Measurements from ENCODE around the gene GNG11. TPM values are rescaled to one million over a fixed set of nuclear protein-coding genes. Genes with fewer than 3 reads are reported as not detected.

GNG11 gene
- total RNA-seq, 1 experiment from 2014 or later: 7.0 TPM

DNA sequence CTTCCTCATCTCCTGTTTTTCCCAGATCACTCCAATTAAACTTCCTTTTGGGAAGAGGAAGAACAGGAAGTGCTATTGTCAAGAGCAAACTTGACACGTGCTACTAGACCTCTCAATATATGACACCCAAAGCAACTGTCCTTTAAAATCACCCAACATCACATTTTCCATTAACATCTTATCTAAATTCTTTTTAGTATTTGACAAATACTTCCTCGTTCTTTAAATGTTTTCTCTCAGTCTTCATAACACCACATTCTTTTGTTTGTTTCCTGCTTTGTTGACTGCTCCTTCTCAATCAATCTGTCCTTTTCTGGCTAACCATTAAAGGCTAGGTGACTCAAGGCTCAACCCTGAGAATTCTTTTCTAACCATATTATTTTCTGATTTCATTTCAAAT is 23.9 kb upstream of the GNG11 start:
- no peaks in the 10 kb centered on the region for H3K4me1 ChIP-seq (ENCODE audit: control insufficient read depth, insufficient read depth, low read length)
- peaks cover 3% of the 10 kb centered on the region; the same call in 1 of the 2 replicates for H3K27me3 ChIP-seq (ENCODE audit: control insufficient read depth, insufficient read depth, low read length)
- POLR2A ChIA-PET: no interaction called here
- CTCF ChIA-PET: no interaction called here
- ATAC-seq: no peak
- no peaks in the 10 kb centered on the region for H3K9me3 ChIP-seq (ENCODE audit: control insufficient read depth, insufficient read depth, low read depth, low read length)
- no peak for TF ChIP-seq TCF7L2 (IDR thresholded peaks at IDR 0.05; ENCODE audit: low read depth, low read length)
- no peak for TF ChIP-seq POLR2AphosphoS5 (IDR thresholded peaks at IDR 0.05; ENCODE audit: low read depth, low read length)
- TF ChIP-seq, protein P1, sequence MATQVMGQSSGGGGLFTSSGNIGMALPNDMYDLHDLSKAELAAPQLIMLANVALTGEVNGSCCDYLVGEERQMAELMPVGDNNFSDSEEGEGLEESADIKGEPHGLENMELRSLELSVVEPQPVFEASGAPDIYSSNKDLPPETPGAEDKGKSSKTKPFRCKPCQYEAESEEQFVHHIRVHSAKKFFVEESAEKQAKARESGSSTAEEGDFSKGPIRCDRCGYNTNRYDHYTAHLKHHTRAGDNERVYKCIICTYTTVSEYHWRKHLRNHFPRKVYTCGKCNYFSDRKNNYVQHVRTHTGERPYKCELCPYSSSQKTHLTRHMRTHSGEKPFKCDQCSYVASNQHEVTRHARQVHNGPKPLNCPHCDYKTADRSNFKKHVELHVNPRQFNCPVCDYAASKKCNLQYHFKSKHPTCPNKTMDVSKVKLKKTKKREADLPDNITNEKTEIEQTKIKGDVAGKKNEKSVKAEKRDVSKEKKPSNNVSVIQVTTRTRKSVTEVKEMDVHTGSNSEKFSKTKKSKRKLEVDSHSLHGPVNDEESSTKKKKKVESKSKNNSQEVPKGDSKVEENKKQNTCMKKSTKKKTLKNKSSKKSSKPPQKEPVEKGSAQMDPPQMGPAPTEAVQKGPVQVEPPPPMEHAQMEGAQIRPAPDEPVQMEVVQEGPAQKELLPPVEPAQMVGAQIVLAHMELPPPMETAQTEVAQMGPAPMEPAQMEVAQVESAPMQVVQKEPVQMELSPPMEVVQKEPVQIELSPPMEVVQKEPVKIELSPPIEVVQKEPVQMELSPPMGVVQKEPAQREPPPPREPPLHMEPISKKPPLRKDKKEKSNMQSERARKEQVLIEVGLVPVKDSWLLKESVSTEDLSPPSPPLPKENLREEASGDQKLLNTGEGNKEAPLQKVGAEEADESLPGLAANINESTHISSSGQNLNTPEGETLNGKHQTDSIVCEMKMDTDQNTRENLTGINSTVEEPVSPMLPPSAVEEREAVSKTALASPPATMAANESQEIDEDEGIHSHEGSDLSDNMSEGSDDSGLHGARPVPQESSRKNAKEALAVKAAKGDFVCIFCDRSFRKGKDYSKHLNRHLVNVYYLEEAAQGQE (IDR thresholded peaks at IDR 0.05; ENCODE audit: insufficient read depth in 1 of 2, low read depth in 2 of 2, low read length in 1 of 2): no peak
- TF ChIP-seq, protein P2, sequence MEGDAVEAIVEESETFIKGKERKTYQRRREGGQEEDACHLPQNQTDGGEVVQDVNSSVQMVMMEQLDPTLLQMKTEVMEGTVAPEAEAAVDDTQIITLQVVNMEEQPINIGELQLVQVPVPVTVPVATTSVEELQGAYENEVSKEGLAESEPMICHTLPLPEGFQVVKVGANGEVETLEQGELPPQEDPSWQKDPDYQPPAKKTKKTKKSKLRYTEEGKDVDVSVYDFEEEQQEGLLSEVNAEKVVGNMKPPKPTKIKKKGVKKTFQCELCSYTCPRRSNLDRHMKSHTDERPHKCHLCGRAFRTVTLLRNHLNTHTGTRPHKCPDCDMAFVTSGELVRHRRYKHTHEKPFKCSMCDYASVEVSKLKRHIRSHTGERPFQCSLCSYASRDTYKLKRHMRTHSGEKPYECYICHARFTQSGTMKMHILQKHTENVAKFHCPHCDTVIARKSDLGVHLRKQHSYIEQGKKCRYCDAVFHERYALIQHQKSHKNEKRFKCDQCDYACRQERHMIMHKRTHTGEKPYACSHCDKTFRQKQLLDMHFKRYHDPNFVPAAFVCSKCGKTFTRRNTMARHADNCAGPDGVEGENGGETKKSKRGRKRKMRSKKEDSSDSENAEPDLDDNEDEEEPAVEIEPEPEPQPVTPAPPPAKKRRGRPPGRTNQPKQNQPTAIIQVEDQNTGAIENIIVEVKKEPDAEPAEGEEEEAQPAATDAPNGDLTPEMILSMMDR (IDR thresholded peaks at IDR 0.05): no peak
- no peak for TF ChIP-seq SIN3A (IDR thresholded peaks at IDR 0.05; ENCODE audit: borderline replicate concordance, insufficient read depth, low read depth, low read length)
- no TSS peak for BruUV-seq (replicated peaks)
- no peak overlapping the region for H3K4me3 ChIP-seq (ENCODE audit: low read depth in 2 of 2, low read length in 2 of 2)
- H3K36me3 ChIP-seq (ENCODE audit: control insufficient read depth, insufficient read depth, low read length): no peaks in the 10 kb centered on the region
- in situ Hi-C loops (cut with HindIII; ENCODE audit: low pct_unique_long_range_greater_than_20kb, low sequenced_read_pairs): no loop called here
- intact Hi-C loops (cut with micrococcal nuclease; ENCODE audit: unreplicated experiment): no loop called here
- no peak overlapping the region for H3K27ac ChIP-seq (ENCODE audit: low read length)
- DNase-seq (ENCODE audit: low read depth, low spot score): no peak

DNA sequence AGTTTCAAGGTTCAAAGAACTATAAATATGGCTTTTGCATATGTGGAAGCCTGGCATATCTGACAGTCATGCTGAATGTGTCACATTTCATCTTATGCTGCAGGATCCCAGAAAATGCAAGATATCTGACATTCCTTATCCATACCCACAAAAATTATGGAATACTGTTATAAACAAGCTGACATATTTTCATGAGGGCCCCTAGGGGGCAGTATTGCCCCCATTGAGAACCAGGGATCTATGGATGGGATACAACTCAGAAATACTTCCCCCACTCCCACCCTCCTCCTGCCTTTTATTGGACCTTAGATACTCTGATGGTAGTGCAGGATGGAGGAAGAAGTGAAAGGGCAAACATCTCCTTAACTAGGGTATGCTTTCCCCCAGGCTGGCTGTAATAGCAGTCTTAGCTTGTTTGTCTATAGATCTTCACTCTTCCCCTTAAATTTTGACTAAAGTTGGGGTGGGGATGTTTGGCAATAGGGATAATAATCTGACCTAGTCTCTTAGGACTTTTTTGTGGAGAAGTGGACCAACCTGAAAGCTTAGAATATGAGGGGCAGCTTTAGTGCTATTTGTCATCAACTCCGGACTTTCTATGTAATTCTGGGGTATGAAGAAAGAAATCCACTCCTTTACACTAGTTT is 18.6 kb upstream of the GNG11 start:
- ChIA-PET CTCF (interaction anchor here (0.6 to 0.8 kb wide), 2 partner anchors 18 to 31 kb away, joined by 3 read pairs; no protein-coding TSS in a partner anchor), POLR2A (no interaction called here)
- Histone ChIP-seq H3K27me3 (ENCODE audit: control insufficient read depth, insufficient read depth, low read length) (peaks cover 3% of the 10 kb centered on the region; the same call in 1 of the 2 replicates), H3K4me1 (ENCODE audit: control insufficient read depth, insufficient read depth, low read length) (no peaks in the 10 kb centered on the region), H3K36me3 (ENCODE audit: control insufficient read depth, insufficient read depth, low read length) (no peaks in the 10 kb centered on the region), H3K9me3 (ENCODE audit: control insufficient read depth, insufficient read depth, low read depth, low read length) (no peaks in the 10 kb centered on the region), H3K4me3 (ENCODE audit: low read depth in 2 of 2, low read length in 2 of 2) (no peak overlapping the region), H3K27ac (ENCODE audit: low read length) (no peak overlapping the region)
- TF ChIP-seq TCF7L2 (IDR thresholded peaks at IDR 0.05; ENCODE audit: low read depth, low read length): no peak
- TF ChIP-seq, protein P2 (IDR thresholded peaks at IDR 0.05): peak; percentile 81
- in situ Hi-C loops (cut with HindIII; ENCODE audit: low pct_unique_long_range_greater_than_20kb, low sequenced_read_pairs): no loop called here
- intact Hi-C loops (cut with micrococcal nuclease; ENCODE audit: unreplicated experiment): loop anchor here (5.0 kb wide), 1 partner anchor 184 kb away; no protein-coding TSS in a partner anchor
- ATAC-seq (no peak), DNase-seq (ENCODE audit: low read depth, low spot score) (no peak)
- no TSS peak for BruUV-seq (replicated peaks)
